SK-N-SH (cell line): Measurements from ENCODE around the gene PLCB1. TPM values are rescaled to one million over a fixed set of nuclear protein-coding genes. Genes with fewer than 3 reads are reported as not detected.

Experiments used
- CTCF ChIA-PET: fragments of 300-600, 350-600 bp; formaldehyde crosslinking; extraction: SDS; loops from one replicate; lab custom pipeline; 2021; lab: Yijun Ruan, JAX
- POLR2A ChIA-PET: fragments of 350-600 bp; sonication (Branson Sonifier 250); formaldehyde crosslinking; extraction: SDS; loops from one replicate; lab custom pipeline; 2020; ENCODE audit warnings: antibody characterized with exemption, inconsistent platforms; lab: Yijun Ruan, JAX
- DNase-seq: peaks from one replicate; pipeline ENCODE4 v3.0.0; 2012
- H2AFZ ChIP-seq: fragments of 200-600 bp; sonication (generic); 2 replicates; pipeline ENCODE4 v1.8.1; 2016; ENCODE audit warnings: antibody characterized with exemption, mild to moderate bottlenecking, low read depth
- H3F3A ChIP-seq: fragments of 200-600 bp; sonication (generic); replicated peaks from 2 replicates; pipeline ENCODE3; 2016; ENCODE audit warnings: antibody characterized with exemption, mild to moderate bottlenecking; ENCODE audit not compliant: insufficient read depth
- H3K27ac ChIP-seq, 2 experiments: fragments of 200-500 bp in 1 of 2; fragments of 200-600 bp in 1 of 2; sonication (Bioruptor generic) in 1 of 2; sonication (generic), shearing (Covaris generic) in 1 of 2; 2 replicates each; pipeline versions ENCODE4 v1.5.1 to v1.6.1; 2014 to 2016; ENCODE audit warnings: low read depth in 2 of 2, inconsistent platforms in 1 of 2, low read length in 1 of 2, mild to moderate bottlenecking in 1 of 2, mixed read lengths in 1 of 2
- H3K27me3 ChIP-seq: fragments of 200-600 bp; sonication (generic), shearing (Covaris generic); 2 replicates; pipeline ENCODE4 v1.6.1; 2016; ENCODE audit warnings: mixed run types; ENCODE audit not compliant: insufficient read depth
- H3K36me3 ChIP-seq, 2 experiments: fragments of 200-500 bp in 1 of 2; fragments of 200-600 bp in 1 of 2; sonication (Bioruptor generic) in 1 of 2; sonication (generic) in 1 of 2; replicated peaks in 1 of 2; 2 replicates each; pipeline versions ENCODE3 to v1.5.1; 2014 to 2016; ENCODE audit warnings: low read length in 1 of 2, mild to moderate bottlenecking in 1 of 2; ENCODE audit not compliant: insufficient read depth in 2 of 2, control insufficient read depth in 1 of 2
- H3K4me1 ChIP-seq, 2 experiments: fragments of 200-500 bp in 1 of 2; fragments of 200-600 bp in 1 of 2; sonication (Bioruptor generic) in 1 of 2; sonication (generic), shearing (Covaris generic) in 1 of 2; 2 replicates each; pipeline versions ENCODE4 v1.5.1 to v1.6.1; 2014 to 2016; ENCODE audit warnings: low read depth in 1 of 2, low read length in 1 of 2, mixed run types in 1 of 2; ENCODE audit not compliant: insufficient read depth in 2 of 2, control insufficient read depth in 1 of 2
- H3K4me2 ChIP-seq: fragments of 200-600 bp; sonication (generic), shearing (Covaris generic); 2 replicates; pipeline ENCODE4 v1.6.1; 2017; ENCODE audit warnings: mixed run types
- H3K4me3 ChIP-seq, 2 experiments: fragments of 200-500 bp in 1 of 2; fragments of 200-600 bp in 1 of 2; sonication (Bioruptor generic) in 1 of 2; sonication (generic), shearing (Covaris generic) in 1 of 2; 2 replicates each; pipeline versions ENCODE4 v1.5.1 to v1.8.1; 2014 to 2016; ENCODE audit warnings: low read depth in 2 of 2, inconsistent platforms in 1 of 2, low read length in 1 of 2, mild to moderate bottlenecking in 1 of 2, mixed read lengths in 1 of 2, moderate library complexity in 1 of 2
- H3K79me2 ChIP-seq: fragments of 200-600 bp; sonication (generic); 2 replicates; pipeline ENCODE4 v1.8.1; 2017; ENCODE audit warnings: mild to moderate bottlenecking; ENCODE audit not compliant: insufficient read depth
- H3K9ac ChIP-seq: fragments of 200-600 bp; sonication (generic); 2 replicates; pipeline ENCODE4 v1.6.1; 2017; ENCODE audit warnings: mixed run types
- H3K9me2 ChIP-seq: fragments of 200-600 bp; sonication (generic); 2 replicates; pipeline ENCODE4 v1.6.1; 2017; ENCODE audit warnings: mixed run types
- H3K9me3 ChIP-seq: fragments of 200-600 bp; sonication (generic); 2 replicates; pipeline ENCODE4 v1.6.1; 2017; ENCODE audit warnings: mixed run types, mild to moderate bottlenecking, moderate library complexity
- H4K20me1 ChIP-seq: fragments of 200-600 bp; sonication (generic); 2 replicates; pipeline ENCODE4 v1.6.1; 2017; ENCODE audit warnings: mild to moderate bottlenecking, mixed run types; ENCODE audit not compliant: insufficient read depth
- CTCF ChIP-seq: fragments of 200-600 bp; sonication (generic); IDR thresholded peaks from 2 replicates; pipeline ENCODE4 v1.6.1; 2017; ENCODE audit warnings: antibody characterized with exemption, mild to moderate bottlenecking, moderate library complexity
- JUND ChIP-seq: IDR thresholded peaks from 2 replicates; pipeline ENCODE4 v1.4.0; 2012
- MXI1 ChIP-seq: IDR thresholded peaks from 2 replicates; pipeline ENCODE4 v1.6.1; 2012; ENCODE audit warnings: mild to moderate bottlenecking, low read depth, low read length, improper control_type of control experiment
- NRF1 ChIP-seq: IDR thresholded peaks from 2 replicates; pipeline ENCODE4 v1.6.1; 2012; ENCODE audit warnings: low read depth, mild to moderate bottlenecking, low read length
- RFX5 ChIP-seq: IDR thresholded peaks from 2 replicates; pipeline ENCODE4 v1.6.1; 2012; ENCODE audit warnings: mild to moderate bottlenecking, improper control_type of control experiment, low read length
- TCF12 ChIP-seq: IDR thresholded peaks from 2 replicates; pipeline ENCODE4 v1.4.0; 2012
- TEAD4 ChIP-seq: IDR thresholded peaks from 2 replicates; pipeline ENCODE4 v1.4.0; 2012; ENCODE audit warnings: mild to moderate bottlenecking, borderline replicate concordance; ENCODE audit not compliant: insufficient read depth
- USF1 ChIP-seq: IDR thresholded peaks from 2 replicates; pipeline ENCODE4 v1.4.0; 2012; ENCODE audit warnings: low read depth, borderline replicate concordance
- ZBTB33 ChIP-seq: IDR thresholded peaks from 2 replicates; pipeline ENCODE4 v1.4.0; 2012; ENCODE audit warnings: low read depth, borderline replicate concordance
- WGBS: methylation state at CpG from one replicate; pipeline ENCODE4 v1.1.6; 2017; ENCODE audit warnings: low lambda C conversion rate; 5-methylcytosine and 5-hydroxymethylcytosine counted together
- polyA plus RNA-seq, 3 experiments: library from polyadenylated mRNA; depleted of rRNA; stranded (reverse); fragments of >200 nt; gene quantifications; 2 replicates each; pipeline ENCODE4 v1.2.3, GENCODE V29; 2012

The PLCB1 gene
- polyA plus RNA-seq, 1 of the 3 experiments (the other 2 are of a cell fraction): 10.5 TPM

- whole genome bisulfite sequencing: 80% methylated on average over 3 of the region's 3 CpGs
These were observed 526.0 kb downstream of the PLCB1 start for GRCh38 chr20:8658103-8658502.

GRCh38 chr20:8661229-8661952, 529.3 kb downstream of the PLCB1 start:
- Histone ChIP-seq H3K27me3 (no peaks in the 10 kb centered on the region), H3K9me2 (no peaks in the 10 kb centered on the region), H3K4me1 (no peaks in the 10 kb centered on the region; a peak in 1 of 4 replicates), H3K4me3 (no peak overlapping the region), H3K4me2 (no peak overlapping the region), H3K27ac (no peak overlapping the region), H4K20me1 (no peaks in the 10 kb centered on the region), H3F3A (peaks cover 8% of the 10 kb centered on the region), H3K36me3 (peaks cover 14 to 15% of the 10 kb centered on the region in 2 experiments), H3K9me3 (no peaks in the 10 kb centered on the region), H2AFZ (no peak overlapping the region), H3K79me2 (no peaks in the 10 kb centered on the region), H3K9ac (no peak overlapping the region)
- 85% methylated on average over 8 of the region's 8 CpGs for WGBS
- no peak for DNase-seq
- no peak for TF ChIP-seq CTCF
- no peak for TF ChIP-seq NRF1
- no peak for TF ChIP-seq TEAD4
- TF ChIP-seq RFX5: no peak
- no peak for TF ChIP-seq ZBTB33
- POLR2A ChIA-PET: no interaction called here
- CTCF ChIA-PET: no interaction called here

More at GRCh38 chr20:8658103-8658502, 526.0 kb downstream of the PLCB1 start:
- ChIA-PET POLR2A (no interaction called here), CTCF (no interaction called here)
- Histone ChIP-seq H3K79me2 (no peaks in the 10 kb centered on the region), H3F3A (peaks cover 5% of the 10 kb centered on the region), H2AFZ (no peak overlapping the region), H3K27me3 (no peaks in the 10 kb centered on the region), H3K27ac (no peak overlapping the region), H3K9me2 (no peaks in the 10 kb centered on the region), H3K4me1 (no peaks in the 10 kb centered on the region; a peak in 1 of 4 replicates), H3K9ac (no peak overlapping the region), H3K36me3 (peaks cover 7 to 9% of the 10 kb centered on the region in 2 experiments), H4K20me1 (no peaks in the 10 kb centered on the region), H3K9me3 (no peaks in the 10 kb centered on the region), H3K4me2 (no peak overlapping the region), H3K4me3 (no peak overlapping the region)
- no peak for DNase-seq
- no peak for TF ChIP-seq MXI1
- TF ChIP-seq ZBTB33: no peak
- TF ChIP-seq TCF12: no peak
- no peak for TF ChIP-seq USF1
- TF ChIP-seq JUND: no peak
